Activated T-helper 17 cell treated with anti-CD3 and anti-CD28 coated beads, Interleukin-2, amount 50 U/mL, for 72 hours (primary cell): ENCODE results near the gene UFD1. TPM values are rescaled to one million over a fixed set of nuclear protein-coding genes. Genes with fewer than 3 reads are reported as not detected.
A peak's percentile ranks its signal among the peaks of the same experiment; 100 is the strongest.

Experiments
- ATAC-seq: fragments of 150-1000 bp; cut with Tn5 transposase; replicated peaks from 2 replicates; pipeline ENCODE4 v1.10.0; 2021; ENCODE audit warnings: mild to moderate bottlenecking, moderate library complexity
- H3K27ac Mint-ChIP-seq: one replicate; pipeline ENCODE4 v1.8.0; 2022; ENCODE audit warnings: mixed read lengths
- H3K27me3 Mint-ChIP-seq: one replicate; pipeline ENCODE4 v1.8.0; 2022; ENCODE audit warnings: mixed read lengths
- H3K36me3 Mint-ChIP-seq: one replicate; pipeline ENCODE4 v1.8.0; 2022; ENCODE audit warnings: low read depth, mild to moderate bottlenecking, mixed read lengths
- H3K4me1 Mint-ChIP-seq: one replicate; pipeline ENCODE4 v1.8.0; 2022; ENCODE audit warnings: mixed read lengths
- H3K4me3 Mint-ChIP-seq: one replicate; pipeline ENCODE4 v1.8.0; 2022; ENCODE audit warnings: mild to moderate bottlenecking, mixed read lengths
- H3K9me3 Mint-ChIP-seq: one replicate; pipeline ENCODE4 v1.8.0; 2022; ENCODE audit warnings: mixed read lengths
- total RNA-seq, 2 donors: library from RNA; stranded (reverse); gene quantifications; one replicate each; pipeline ENCODE4 v1.2.3, GENCODE V29; 2022

Gene UFD1
- total RNA-seq, 2 donors from 2014 or later: 56.0 to 93.5 TPM

DNA sequence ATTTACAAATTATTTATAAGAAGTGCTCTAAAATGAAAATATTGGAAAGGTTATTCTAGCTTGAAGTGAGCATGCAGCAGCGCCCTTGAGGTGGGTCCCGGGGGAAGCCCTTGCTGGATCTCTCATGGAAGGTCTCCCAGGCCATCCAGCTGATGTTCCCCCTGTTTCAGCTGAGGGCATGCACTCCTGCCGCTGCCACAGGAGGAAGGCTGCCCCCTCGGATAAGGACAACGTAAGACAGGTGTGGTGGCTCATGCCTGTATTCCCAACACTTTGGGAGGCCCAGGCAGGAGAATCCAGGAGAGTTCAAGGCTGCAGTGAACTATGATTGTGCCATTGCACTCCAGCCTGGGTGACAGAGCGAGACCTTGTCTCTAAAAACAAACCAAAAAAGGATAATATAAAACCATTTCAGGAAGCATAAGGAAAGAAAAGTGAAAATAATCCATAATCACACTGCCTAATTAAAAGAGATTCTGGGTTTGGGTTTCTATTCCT is 15.7 kb upstream of the UFD1 start:
- Mint-ChIP-seq H3K4me1 (peaks cover 12% of the 10 kb centered on the region), H3K36me3 (peaks cover 78% of the 10 kb centered on the region), H3K4me3 (no peak overlapping the region), H3K9me3 (no peaks in the 10 kb centered on the region), H3K27me3 (no peaks in the 10 kb centered on the region), H3K27ac (no peak overlapping the region)
- no peak for ATAC-seq

GRCh38 chr22:19494001-19494560 is 15.1 kb upstream of the UFD1 start:
- Mint-ChIP-seq H3K9me3 (no peaks in the 10 kb centered on the region), H3K4me3 (no peak overlapping the region), H3K27me3 (no peaks in the 10 kb centered on the region), H3K36me3 (peaks cover 83% of the 10 kb centered on the region), H3K27ac (no peak overlapping the region), H3K4me1 (peaks cover 12% of the 10 kb centered on the region)
- ATAC-seq: no peak

DNA sequence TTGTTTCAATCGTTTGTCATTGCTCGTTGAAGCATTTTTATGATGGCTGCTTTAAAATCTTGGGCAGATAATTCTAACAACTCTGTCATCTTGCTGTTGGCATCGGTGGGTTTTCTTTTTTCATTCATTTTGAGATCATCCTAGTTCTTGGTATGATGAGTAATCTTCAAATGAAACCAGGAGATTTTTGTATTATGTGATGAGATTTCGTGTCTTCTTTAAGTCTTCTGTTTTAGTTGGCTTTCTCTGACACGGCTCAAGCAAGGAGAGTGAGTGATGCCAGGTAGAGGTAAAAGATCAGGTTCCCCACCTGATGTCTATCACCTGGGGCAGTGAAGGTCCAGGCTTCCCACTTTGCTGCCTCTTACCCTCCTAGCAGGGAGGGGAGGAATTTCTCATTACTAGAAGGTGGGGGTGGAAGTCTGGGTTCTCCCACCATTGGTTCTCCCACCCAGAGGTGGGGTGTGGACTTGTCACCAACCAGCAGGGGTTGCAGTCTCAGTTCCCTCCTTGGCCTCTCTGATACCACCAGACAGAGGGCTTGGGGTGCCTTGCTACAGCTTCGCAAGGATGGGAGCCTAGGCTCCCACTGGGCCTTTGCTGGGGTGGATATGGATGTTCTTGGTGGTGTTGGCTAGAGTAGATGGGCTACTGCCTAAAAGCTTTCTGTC is 13.6 kb upstream of the UFD1 start:
- peak overlapping the region; percentile 73 for H3K27ac Mint-ChIP-seq
- peak overlapping the region; percentile 54 for H3K4me3 Mint-ChIP-seq
- ATAC-seq: peak; percentile 75
- peaks cover 96% of the 10 kb centered on the region for H3K36me3 Mint-ChIP-seq
- H3K27me3 Mint-ChIP-seq: no peaks in the 10 kb centered on the region
- H3K4me1 Mint-ChIP-seq: peaks cover 12% of the 10 kb centered on the region
- H3K9me3 Mint-ChIP-seq: no peaks in the 10 kb centered on the region

GRCh38 chr22:19490628-19491230 is 11.7 kb upstream of the UFD1 start:
- Mint-ChIP-seq H3K9me3 (no peaks in the 10 kb centered on the region), H3K27me3 (no peaks in the 10 kb centered on the region), H3K27ac (no peak overlapping the region), H3K4me3 (no peak overlapping the region), H3K36me3 (peaks cover 91% of the 10 kb centered on the region), H3K4me1 (peaks cover 9% of the 10 kb centered on the region)
- ATAC-seq: peak; percentile 71

GRCh38 chr22:19488884-19489843 is 10.2 kb upstream of the UFD1 start:
- Mint-ChIP-seq H3K27ac (no peak overlapping the region), H3K36me3 (peaks cover 91% of the 10 kb centered on the region), H3K4me3 (no peak overlapping the region), H3K27me3 (no peaks in the 10 kb centered on the region), H3K4me1 (peaks cover 9% of the 10 kb centered on the region), H3K9me3 (no peaks in the 10 kb centered on the region)
- no peak for ATAC-seq

DNA sequence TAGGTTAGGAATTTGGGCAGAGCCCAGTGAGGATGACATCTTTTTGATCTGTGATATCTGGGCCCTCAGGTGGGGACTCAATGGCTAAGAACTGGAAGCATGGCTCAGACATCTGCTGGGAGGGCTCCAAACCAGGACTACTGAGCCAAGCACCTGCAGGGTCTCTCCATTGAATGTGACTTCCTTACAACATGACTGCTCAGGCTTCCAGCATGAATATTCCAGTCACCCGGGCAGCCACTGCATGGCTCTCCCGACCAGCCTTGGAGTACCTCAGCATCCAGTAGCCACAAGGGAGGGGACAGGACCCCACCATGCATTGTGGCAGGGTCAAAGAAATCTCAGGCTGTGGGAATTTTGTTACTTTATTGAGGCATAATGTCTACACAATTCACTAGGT is 9.3 kb upstream of the UFD1 start:
- ATAC-seq: no peak

GRCh38 chr22:19483481-19484244 is 4.7 kb upstream of the UFD1 start:
- no peak overlapping the region for H3K4me3 Mint-ChIP-seq
- no peaks in the 10 kb centered on the region for H3K9me3 Mint-ChIP-seq
- H3K36me3 Mint-ChIP-seq: peaks cover 82% of the 10 kb centered on the region
- no peaks in the 10 kb centered on the region for H3K27me3 Mint-ChIP-seq
- ATAC-seq: no peak
- H3K27ac Mint-ChIP-seq: no peak overlapping the region
- peaks cover 15% of the 10 kb centered on the region for H3K4me1 Mint-ChIP-seq

More for the DNA sequence above, 9.3 kb upstream of the UFD1 start:
- H3K27ac Mint-ChIP-seq: no peak overlapping the region
- H3K9me3 Mint-ChIP-seq: no peaks in the 10 kb centered on the region
- peaks cover 14% of the 10 kb centered on the region for H3K4me1 Mint-ChIP-seq
- H3K27me3 Mint-ChIP-seq: no peaks in the 10 kb centered on the region
- H3K4me3 Mint-ChIP-seq: no peak overlapping the region
- H3K36me3 Mint-ChIP-seq: peaks cover 91% of the 10 kb centered on the region

- Mint-ChIP-seq H3K9me3 (no peaks in the 10 kb centered on the region), H3K4me1 (peaks cover 23% of the 10 kb centered on the region), H3K27ac (no peak overlapping the region), H3K36me3 (peaks cover 69% of the 10 kb centered on the region), H3K27me3 (no peaks in the 10 kb centered on the region), H3K4me3 (no peak overlapping the region)
- ATAC-seq: no peak
These were observed 3.3 kb upstream of the UFD1 start for GRCh38 chr22:19482297-19482696.

DNA sequence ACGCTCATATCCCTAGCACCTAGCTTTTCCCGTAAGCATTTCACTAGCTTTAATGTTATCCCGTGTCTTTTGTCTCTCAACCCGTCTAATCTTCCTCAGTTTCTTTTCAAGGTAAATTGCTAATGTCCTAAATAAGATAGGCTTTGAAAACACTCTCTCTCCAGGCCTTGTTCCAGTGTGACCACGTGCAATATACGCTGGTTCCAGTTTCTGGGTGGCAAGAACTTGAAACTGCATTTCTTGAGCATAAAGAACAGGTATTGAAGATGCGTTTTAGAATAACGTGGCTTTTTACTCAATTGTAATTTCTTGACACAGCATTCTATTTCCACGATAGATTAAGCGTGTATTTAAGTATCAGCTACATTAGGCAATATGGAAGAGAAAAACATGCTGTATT is 1.8 kb upstream of the UFD1 start:
- peak overlapping the region; percentile 87 for H3K4me3 Mint-ChIP-seq
- no peaks in the 10 kb centered on the region for H3K27me3 Mint-ChIP-seq
- H3K4me1 Mint-ChIP-seq: peaks cover 31% of the 10 kb centered on the region
- H3K9me3 Mint-ChIP-seq: no peaks in the 10 kb centered on the region
- H3K27ac Mint-ChIP-seq: peak overlapping the region; percentile 100
- peaks cover 61% of the 10 kb centered on the region for H3K36me3 Mint-ChIP-seq
- ATAC-seq: no peak

- Mint-ChIP-seq H3K27ac (peak overlapping the region; percentile 100), H3K36me3 (peaks cover 61% of the 10 kb centered on the region), H3K4me3 (peak overlapping the region; percentile 87), H3K4me1 (peaks cover 36% of the 10 kb centered on the region), H3K27me3 (no peaks in the 10 kb centered on the region), H3K9me3 (no peaks in the 10 kb centered on the region)
- ATAC-seq: no peak
These were observed 1.2 kb upstream of the UFD1 start for GRCh38 chr22:19480173-19480568.

DNA sequence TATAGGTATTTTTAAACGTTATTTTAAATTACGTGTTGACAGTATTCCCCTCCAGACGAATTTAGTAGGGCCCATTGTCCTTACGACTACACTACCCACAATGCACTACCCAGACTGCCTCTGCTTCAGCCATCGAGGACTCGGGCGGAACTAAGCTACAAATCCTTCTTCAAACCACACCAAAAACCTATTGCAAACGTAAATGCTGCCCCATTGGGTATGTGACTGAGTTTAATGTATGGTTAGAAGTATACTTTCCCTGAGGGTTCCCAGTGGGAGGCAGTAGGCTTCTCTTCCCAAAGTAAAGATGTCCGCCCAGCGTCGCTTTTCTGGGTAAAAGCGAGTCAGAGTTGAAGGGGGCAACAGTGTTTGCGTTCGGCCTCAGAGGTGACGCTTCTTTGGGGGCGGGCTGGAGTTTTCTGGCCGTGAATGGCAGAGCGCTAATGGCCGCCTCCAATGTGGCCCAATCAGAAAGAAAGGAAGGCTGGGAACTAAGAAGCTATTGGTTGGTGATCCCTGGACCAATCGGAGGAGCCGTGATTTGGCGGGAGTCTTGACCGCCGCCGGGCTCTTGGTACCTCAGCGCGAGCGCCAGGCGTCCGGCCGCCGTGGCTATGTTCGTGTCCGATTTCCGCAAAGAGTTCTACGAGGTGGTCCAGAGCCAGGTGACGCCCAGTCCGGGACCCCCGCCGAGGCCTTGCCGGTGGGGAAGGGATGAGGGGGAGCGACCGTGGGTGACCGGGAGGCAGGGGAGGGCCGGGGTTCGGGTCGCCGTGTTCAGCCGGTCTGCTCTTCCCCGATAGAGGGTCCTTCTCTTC is 571 bp upstream of the UFD1 start, which contains the start of gene CDC45:
CDC45 (plus strand) TSS at position 566 of the 818 bp plus-strand sequence; CDS start at position 615, 49 bp downstream.
- H3K4me1 Mint-ChIP-seq: peaks cover 37% of the 10 kb centered on the region
- H3K27ac Mint-ChIP-seq: peak within 1 kb of the TSS; percentile 100
- peak; percentile 94 for ATAC-seq
- peaks cover 57% of the 10 kb centered on the region for H3K36me3 Mint-ChIP-seq
- no peaks in the 10 kb centered on the region for H3K9me3 Mint-ChIP-seq
- peak within 1 kb of the TSS; percentile 87 for H3K4me3 Mint-ChIP-seq
- H3K27me3 Mint-ChIP-seq: no peaks in the 10 kb centered on the region

- Mint-ChIP-seq H3K9me3 (no peaks in the 10 kb centered on the region), H3K36me3 (peaks cover 56% of the 10 kb centered on the region), H3K27ac (peak overlapping the region; percentile 78), H3K4me3 (peak overlapping the region; percentile 87), H3K27me3 (no peaks in the 10 kb centered on the region), H3K4me1 (peaks cover 32% of the 10 kb centered on the region)
- ATAC-seq: no peak
These were observed 720 bp downstream of the UFD1 start for GRCh38 chr22:19478045-19478900.
